IMR-90 (cell line): ENCODE data around the gene AOPEP. TPM values are rescaled to one million over a fixed set of nuclear protein-coding genes. Genes with fewer than 3 reads are reported as not detected.

Experiments used
- ATAC-seq: fragments of 200-7000 bp; cut with Tn5 transposase; 2 replicates; pipeline ENCODE4 v1.9.1; 2020; ENCODE audit warnings: low read depth, mild to moderate bottlenecking, moderate library complexity
- BruUV-seq: library from RNA; stranded (reverse); fragments of 400-500 nt; replicated peaks from 2 replicates; lab custom pipeline; 2021; lab: Mats Ljungman, UMichigan
- CTCF ChIA-PET: fragments of 300-600 bp; formaldehyde crosslinking; extraction: SDS; loops from one replicate; lab custom pipeline; 2021; ENCODE audit warnings: antibody characterized with exemption; lab: Yijun Ruan, JAX
- POLR2A ChIA-PET: fragments of 300-600 bp; sonication (Branson Sonifier 250); formaldehyde crosslinking; loops from one replicate; lab custom pipeline; 2022; ENCODE audit warnings: antibody characterized with exemption; ENCODE audit not compliant: unreplicated experiment; lab: Charles Lee
- DNase-seq: peaks from one replicate; pipeline ENCODE4 v3.0.0; 2013
- H2AFZ ChIP-seq: replicated peaks from 2 replicates; pipeline ENCODE3; 2013; ENCODE audit warnings: low read length, mild to moderate bottlenecking; ENCODE audit not compliant: poor library complexity
- H2AK5ac ChIP-seq: 2 replicates; pipeline ENCODE4 v1.6.1; 2013; ENCODE audit warnings: low read depth, low read length, inconsistent platforms
- H2AK9ac ChIP-seq: replicated peaks from 2 replicates; pipeline ENCODE3; 2013; ENCODE audit warnings: mild to moderate bottlenecking, low read depth, low read length, moderate library complexity; ENCODE audit not compliant: poor library complexity
- H2BK120ac ChIP-seq: 2 replicates; pipeline ENCODE4 v1.6.1; 2013; ENCODE audit warnings: low read depth, low read length, inconsistent platforms
- H2BK15ac ChIP-seq: 3 replicates; pipeline ENCODE4 v1.6.1; 2013; ENCODE audit warnings: low read depth, low read length, inconsistent platforms
- H2BK20ac ChIP-seq: 2 replicates; pipeline ENCODE4 v1.6.1; 2013; ENCODE audit warnings: low read depth, mild to moderate bottlenecking, inconsistent platforms, low read length, moderate library complexity
- H2BK5ac ChIP-seq: 2 replicates; pipeline ENCODE4 v1.6.1; 2013; ENCODE audit warnings: mild to moderate bottlenecking, low read depth, low read length, inconsistent platforms; ENCODE audit not compliant: poor library complexity, severe bottlenecking
- H3K14ac ChIP-seq: replicated peaks from 2 replicates; pipeline ENCODE4 v1.6.1; 2013; ENCODE audit warnings: low read depth, low read length, inconsistent platforms
- H3K18ac ChIP-seq: 2 replicates; pipeline ENCODE4 v1.6.1; 2013; ENCODE audit warnings: low read depth, low read length, control low read depth
- H3K23ac ChIP-seq: 2 replicates; pipeline ENCODE4 v1.6.1; 2013; ENCODE audit warnings: low read depth, low read length, inconsistent platforms
- H3K27ac ChIP-seq: 2 replicates; pipeline ENCODE4 v1.5.1; 2013; ENCODE audit warnings: mild to moderate bottlenecking, control low read depth, low read length; ENCODE audit not compliant: insufficient read depth
- H3K27me3 ChIP-seq: 2 replicates; pipeline ENCODE4 v1.6.1; 2013; ENCODE audit warnings: low read length; ENCODE audit not compliant: control insufficient read depth, insufficient read depth
- H3K36me3 ChIP-seq: 2 replicates; pipeline ENCODE4 v1.6.1; 2013; ENCODE audit warnings: low read length, mixed read lengths; ENCODE audit not compliant: control insufficient read depth, insufficient read depth
- H3K4ac ChIP-seq: 2 replicates; pipeline ENCODE4 v1.6.1; 2013; ENCODE audit warnings: low read depth, low read length, inconsistent platforms
- H3K4me1 ChIP-seq: 2 replicates; pipeline ENCODE4 v1.6.1; 2013; ENCODE audit warnings: low read length, mixed read lengths; ENCODE audit not compliant: control insufficient read depth, insufficient read depth
- H3K4me2 ChIP-seq: 2 replicates; pipeline ENCODE4 v1.6.1; 2013; ENCODE audit warnings: low read depth, mild to moderate bottlenecking, control low read depth, low read length, moderate library complexity
- H3K4me3 ChIP-seq: 2 replicates; pipeline ENCODE4 v1.5.1; 2013; ENCODE audit warnings: low read depth, mild to moderate bottlenecking, control low read depth, low read length, moderate library complexity; ENCODE audit not compliant: insufficient read depth
- H3K56ac ChIP-seq: 2 replicates; pipeline ENCODE4 v1.6.1; 2013; ENCODE audit warnings: low read length, inconsistent platforms; ENCODE audit not compliant: insufficient read depth; ENCODE audit errors: extremely low read depth
- H3K79me1 ChIP-seq, 2 experiments: 2 replicates each; pipeline ENCODE4 v1.6.1; 2013; ENCODE audit warnings: low read length in 2 of 2, inconsistent platforms in 1 of 2, low read depth in 1 of 2
- H3K9ac ChIP-seq: 2 replicates; pipeline ENCODE4 v1.6.1; 2013; ENCODE audit warnings: low read depth, low read length, control low read depth
- H3K9me1 ChIP-seq: 2 replicates; pipeline ENCODE4 v1.6.1; 2013; ENCODE audit warnings: low read length, inconsistent platforms; ENCODE audit not compliant: insufficient read depth
- H3K9me3 ChIP-seq: 2 replicates; pipeline ENCODE4 v1.6.1; 2013; ENCODE audit warnings: low read length; ENCODE audit not compliant: control insufficient read depth, insufficient read depth
- H4K20me1 ChIP-seq: 2 replicates; pipeline ENCODE4 v1.6.1; 2013; ENCODE audit warnings: low read length, inconsistent platforms; ENCODE audit not compliant: insufficient read depth
- H4K5ac ChIP-seq: 2 replicates; pipeline ENCODE4 v1.6.1; 2013; ENCODE audit warnings: mild to moderate bottlenecking, low read depth, low read length, control low read depth
- H4K8ac ChIP-seq, 2 experiments: 2 replicates each; pipeline ENCODE4 v1.6.1; 2013; ENCODE audit warnings: low read depth in 2 of 2, low read length in 2 of 2, control low read depth in 1 of 2, inconsistent platforms in 1 of 2
- H4K91ac ChIP-seq: 2 replicates; pipeline ENCODE4 v1.6.1; 2013; ENCODE audit warnings: low read depth, low read length, inconsistent platforms; ENCODE audit not compliant: insufficient read depth
- BHLHE40 ChIP-seq: fragments of 150-350 bp; IDR thresholded peaks from 2 replicates; pipeline ENCODE4 v1.6.1; 2016; ENCODE audit warnings: mild to moderate bottlenecking, low read depth, low read length
- RCOR1 ChIP-seq: IDR thresholded peaks from 2 replicates; pipeline ENCODE4 v1.6.1; 2012; ENCODE audit warnings: mild to moderate bottlenecking, low read length, improper control_type of control experiment; ENCODE audit not compliant: insufficient replicate concordance
- WGBS, 2 experiments: methylation state at CpG; one replicate each; pipeline versions ENCODE4 v1.1.5 to v1.1.7; 2013; ENCODE audit warnings: missing lambda C conversion rate in 2 of 2; ENCODE audit not compliant: insufficient read length in 1 of 2; ENCODE audit errors: extremely low coverage in 2 of 2; 5-methylcytosine and 5-hydroxymethylcytosine counted together
- dilution Hi-C: fragments of 300-500 bp; cut with HindIII; formaldehyde crosslinking; loops from one replicate; pipeline ENCODE4 v1.14.3; 2018; ENCODE audit warnings: low sequenced_read_pairs; ENCODE audit not compliant: unreplicated experiment
- in situ Hi-C: fragments of 300-500 bp; cut with MboI; formaldehyde crosslinking; loops from 3 replicates; pipeline ENCODE4 v1.14.3; 2019; ENCODE audit warnings: low sequenced_read_pairs, inconsistent platforms, mixed read lengths
- intact Hi-C: fragments of 100-400 bp; cut with micrococcal nuclease; formaldehyde crosslinking; loops from 2 replicates; pipeline ENCODE4 v1.10.0; 2022
- polyA plus RNA-seq, 3 experiments: library from polyadenylated mRNA; depleted of rRNA; stranded (reverse); fragments of >200 nt; gene quantifications; 2 replicates each; pipeline ENCODE4 v1.2.3, GENCODE V29; 2012; ENCODE audit warnings: low replicate concordance in 1 of 3
- total RNA-seq: library from RNA; depleted of rRNA; stranded (reverse); fragments of >200 nt; gene quantifications from 2 replicates; pipeline ENCODE4 v1.2.3, GENCODE V29; 2012
- TF ChIP-seq, protein P1 (sequence below): conservative IDR thresholded peaks from 2 replicates; pipeline ENCODE4 v1.5.1; 2012; ENCODE audit warnings: mild to moderate bottlenecking, low read depth, low read length, improper control_type of control experiment

AOPEP gene
- total and polyA plus RNA-seq, 2 of the 4 experiments (the other 2 are of a cell fraction), result 34.9 to 38.7 TPM

GRCh38 chr9:94932652-94933510 lies 206.4 kb downstream of the AOPEP start (continued):
- TF ChIP-seq, protein P1, sequence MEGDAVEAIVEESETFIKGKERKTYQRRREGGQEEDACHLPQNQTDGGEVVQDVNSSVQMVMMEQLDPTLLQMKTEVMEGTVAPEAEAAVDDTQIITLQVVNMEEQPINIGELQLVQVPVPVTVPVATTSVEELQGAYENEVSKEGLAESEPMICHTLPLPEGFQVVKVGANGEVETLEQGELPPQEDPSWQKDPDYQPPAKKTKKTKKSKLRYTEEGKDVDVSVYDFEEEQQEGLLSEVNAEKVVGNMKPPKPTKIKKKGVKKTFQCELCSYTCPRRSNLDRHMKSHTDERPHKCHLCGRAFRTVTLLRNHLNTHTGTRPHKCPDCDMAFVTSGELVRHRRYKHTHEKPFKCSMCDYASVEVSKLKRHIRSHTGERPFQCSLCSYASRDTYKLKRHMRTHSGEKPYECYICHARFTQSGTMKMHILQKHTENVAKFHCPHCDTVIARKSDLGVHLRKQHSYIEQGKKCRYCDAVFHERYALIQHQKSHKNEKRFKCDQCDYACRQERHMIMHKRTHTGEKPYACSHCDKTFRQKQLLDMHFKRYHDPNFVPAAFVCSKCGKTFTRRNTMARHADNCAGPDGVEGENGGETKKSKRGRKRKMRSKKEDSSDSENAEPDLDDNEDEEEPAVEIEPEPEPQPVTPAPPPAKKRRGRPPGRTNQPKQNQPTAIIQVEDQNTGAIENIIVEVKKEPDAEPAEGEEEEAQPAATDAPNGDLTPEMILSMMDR, result no peak
- no peak for TF ChIP-seq BHLHE40

DNA sequence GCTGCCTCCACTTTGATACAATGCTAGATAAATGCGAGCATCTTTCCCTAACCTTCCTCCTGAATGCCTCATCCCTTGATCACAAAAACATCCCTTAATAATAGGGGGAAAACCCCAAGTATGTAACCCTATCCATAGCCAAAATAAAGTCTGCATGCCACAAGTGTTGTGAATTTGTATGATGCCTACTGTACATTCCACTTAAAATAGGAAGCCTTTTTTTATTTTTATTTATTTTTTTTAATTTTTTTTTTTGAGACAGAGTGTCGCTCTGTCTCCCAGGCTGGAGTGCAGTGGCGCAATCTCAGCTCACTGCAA lies 207.0 kb downstream of the AOPEP start:
- Histone ChIP-seq H2AK5ac (no peak overlapping the region), H2AK9ac (no peak overlapping the region), H2BK120ac (peak overlapping the region; percentile 45; the same call in 1 of the 2 replicates), H3K56ac (no peak overlapping the region; the same call in 1 of the 2 replicates), H3K4me3 (no peak overlapping the region), H4K91ac (no peak overlapping the region), H3K4ac (peak overlapping the region; percentile 74; the same call in 1 of the 2 replicates), H3K9me3 (no peaks in the 10 kb centered on the region), H3K36me3 (no peaks in the 10 kb centered on the region), H3K4me1 (peaks cover 29% of the 10 kb centered on the region), H3K9me1 (peaks cover 26% of the 10 kb centered on the region), H2AFZ (no peak overlapping the region), H3K14ac (peak overlapping the region; percentile 57), H3K27me3 (no peaks in the 10 kb centered on the region), H3K9ac (no peak overlapping the region), H3K27ac (no peak overlapping the region), H3K23ac (no peak overlapping the region), H4K8ac (peak overlapping the region in 1 of 2 experiments; percentile 29; a peak in 1 of 4 replicates), H4K5ac (no peak overlapping the region), H2BK15ac (no peak overlapping the region), H2BK5ac (no peak overlapping the region), H3K18ac (peak overlapping the region; percentile 37; the same call in 1 of the 2 replicates), H3K4me2 (no peak overlapping the region), H4K20me1 (no peaks in the 10 kb centered on the region), H2BK20ac (peak overlapping the region; percentile 85; the same call in 1 of the 2 replicates), H3K79me1 (peaks cover 11 to 39% of the 10 kb centered on the region in 2 experiments)
- dilution Hi-C loops (no loop called here), in situ Hi-C loops (no loop called here), intact Hi-C loops (no loop called here)
- ChIA-PET CTCF (interaction anchor here (0.6 to 1.4 kb wide), 2 partner anchors 83 to 92 kb away, joined by 3 to 4 read pairs; no protein-coding TSS in a partner anchor), POLR2A (interaction anchor here (1.4 kb wide), 1 partner anchor 74 kb away, joined by 3 read pairs; no protein-coding TSS in a partner anchor)
- no peak for TF ChIP-seq RCOR1
- no TSS peak for BruUV-seq
- ATAC-seq (peak; percentile 25), DNase-seq (peak; percentile 61)
- WGBS, 2 experiments, result no CpG with 5 or more reads among the region's 3 CpGs
